Mesendoderm (in vitro differentiated cells): ENCODE data around the gene FECH.

Source experiments
- DNase-seq: peaks from one replicate; pipeline ENCODE4 v3.0.0; 2013
- H2AK5ac ChIP-seq: 2 replicates; pipeline ENCODE4 v1.6.1; 2013; ENCODE audit warnings: low read length, inconsistent platforms
- H2BK120ac ChIP-seq: 2 replicates; pipeline ENCODE4 v1.6.1; 2013; ENCODE audit warnings: low read depth, mild to moderate bottlenecking, low read length, moderate library complexity, mixed read lengths
- H2BK15ac ChIP-seq: replicated peaks from 2 replicates; pipeline ENCODE4 v1.6.1; 2013; ENCODE audit warnings: low read depth, mild to moderate bottlenecking, moderate library complexity
- H2BK5ac ChIP-seq: 2 replicates; pipeline ENCODE4 v1.6.1; 2013; ENCODE audit warnings: low read length, inconsistent platforms
- H3K18ac ChIP-seq: 2 replicates; pipeline ENCODE4 v1.6.1; 2013; ENCODE audit warnings: mild to moderate bottlenecking, low read length, mixed read lengths
- H3K23ac ChIP-seq: one replicate; pipeline ENCODE4 v1.6.1; 2013; ENCODE audit warnings: low read length
- H3K27ac ChIP-seq: 2 replicates; pipeline ENCODE4 v1.5.1; 2013; ENCODE audit warnings: low read depth, mild to moderate bottlenecking, inconsistent platforms, low read length, moderate library complexity
- H3K27me3 ChIP-seq: 2 replicates; pipeline ENCODE4 v1.6.1; 2013; ENCODE audit warnings: low read length, control low read depth, mild to moderate bottlenecking, inconsistent platforms; ENCODE audit not compliant: insufficient read depth, poor library complexity
- H3K36me3 ChIP-seq: 2 replicates; pipeline ENCODE4 v1.6.1; 2013; ENCODE audit warnings: low read length, inconsistent platforms; ENCODE audit not compliant: control insufficient read depth, insufficient read depth
- H3K4ac ChIP-seq: one replicate; pipeline ENCODE4 v1.6.1; 2013; ENCODE audit warnings: low read depth, mild to moderate bottlenecking, low read length, moderate library complexity
- H3K4me1 ChIP-seq: 2 replicates; pipeline ENCODE4 v1.6.1; 2013; ENCODE audit warnings: low read depth, low read length, inconsistent platforms; ENCODE audit not compliant: control insufficient read depth
- H3K4me2 ChIP-seq: 2 replicates; pipeline ENCODE4 v1.6.1; 2013; ENCODE audit warnings: low read length
- H3K4me3 ChIP-seq: 2 replicates; pipeline ENCODE4 v1.5.1; 2013; ENCODE audit warnings: mild to moderate bottlenecking, low read length
- H3K56ac ChIP-seq: one replicate; pipeline ENCODE4 v1.6.1; 2013; ENCODE audit warnings: low read length
- H3K79me1 ChIP-seq: 2 replicates; pipeline ENCODE4 v1.6.1; 2013; ENCODE audit warnings: low read length, inconsistent platforms
- H3K79me2 ChIP-seq: 2 replicates; pipeline ENCODE4 v1.6.1; 2013; ENCODE audit warnings: mild to moderate bottlenecking, low read length; ENCODE audit not compliant: control insufficient read depth, insufficient read depth
- H3K9ac ChIP-seq: 2 replicates; pipeline ENCODE4 v1.6.1; 2013; ENCODE audit warnings: low read length, inconsistent platforms
- H4K5ac ChIP-seq: one replicate; pipeline ENCODE4 v1.6.1; 2013; ENCODE audit warnings: low read length
- H4K8ac ChIP-seq: one replicate; pipeline ENCODE4 v1.6.1; 2013; ENCODE audit warnings: low read depth, mild to moderate bottlenecking, control low read depth, low read length, moderate library complexity
- WGBS: extraction: QIAGEN DNeasy Blood & Tissue Kit; methylation state at CpG from one replicate; pipeline ENCODE4 v1.1.7; 2013; ENCODE audit warnings: low lambda C conversion rate, missing lambda C conversion rate; ENCODE audit not compliant: insufficient coverage; ENCODE audit errors: extremely low coverage; 5-methylcytosine and 5-hydroxymethylcytosine counted together

The FECH gene

GRCh38 chr18:57561261-57561660, 25.2 kb downstream of the FECH start:
- H4K8ac ChIP-seq, result no peak overlapping the region
- H3K27ac ChIP-seq, result no peak overlapping the region
- H3K4me2 ChIP-seq, result no peak overlapping the region
- no peak overlapping the region for H2BK5ac ChIP-seq
- no peaks in the 10 kb centered on the region for H3K79me2 ChIP-seq
- no peak overlapping the region for H3K18ac ChIP-seq
- no peak overlapping the region for H2BK15ac ChIP-seq
- H3K27me3 ChIP-seq, result no peaks in the 10 kb centered on the region
- no CpG with 5 or more reads among the region's 6 CpGs for WGBS
- H3K9ac ChIP-seq, result no peak overlapping the region
- H2BK120ac ChIP-seq, result no peak overlapping the region
- H3K4me3 ChIP-seq, result no peak overlapping the region
- no peak overlapping the region for H3K23ac ChIP-seq
- no peak overlapping the region for H3K4ac ChIP-seq
- no peaks in the 10 kb centered on the region for H3K36me3 ChIP-seq
- H3K56ac ChIP-seq, result no peak overlapping the region
- no peak overlapping the region for H4K5ac ChIP-seq
- no peak overlapping the region for H2AK5ac ChIP-seq
- no peaks in the 10 kb centered on the region for H3K79me1 ChIP-seq
- no peak for DNase-seq
- peaks cover 2% of the 10 kb centered on the region for H3K4me1 ChIP-seq

- WGBS, result no CpG with 5 or more reads among the region's 6 CpGs
- no peak overlapping the region for H3K27ac ChIP-seq
- H3K9ac ChIP-seq, result no peak overlapping the region
Observed at GRCh38 chr18:57559314-57559713, 27.2 kb downstream of the FECH start.

GRCh38 chr18:57555134-57555533, 31.4 kb downstream of the FECH start:
- H3K23ac ChIP-seq, result no peak overlapping the region
- H3K4me2 ChIP-seq, result no peak overlapping the region
- no peak overlapping the region for H4K8ac ChIP-seq
- H3K4me1 ChIP-seq, result no peaks in the 10 kb centered on the region
- no peaks in the 10 kb centered on the region for H3K79me1 ChIP-seq
- no peak overlapping the region for H2BK15ac ChIP-seq
- H2AK5ac ChIP-seq, result no peak overlapping the region
- H3K9ac ChIP-seq, result no peak overlapping the region
- no peaks in the 10 kb centered on the region for H3K27me3 ChIP-seq
- no peak overlapping the region for H3K4me3 ChIP-seq
- H3K56ac ChIP-seq, result no peak overlapping the region
- no peak overlapping the region for H2BK120ac ChIP-seq
- no peaks in the 10 kb centered on the region for H3K36me3 ChIP-seq
- no peak overlapping the region for H3K27ac ChIP-seq
- no peak overlapping the region for H2BK5ac ChIP-seq
- DNase-seq, result no peak
- no peak overlapping the region for H3K18ac ChIP-seq
- no peaks in the 10 kb centered on the region for H3K79me2 ChIP-seq
- H4K5ac ChIP-seq, result no peak overlapping the region
- H3K4ac ChIP-seq, result no peak overlapping the region
- no CpG with 5 or more reads among the region's 2 CpGs for whole genome bisulfite sequencing

More at GRCh38 chr18:57559314-57559713, 27.2 kb downstream of the FECH start:
- H4K5ac ChIP-seq, result no peak overlapping the region
- DNase-seq, result no peak
- H3K4me3 ChIP-seq, result no peak overlapping the region
- peaks cover 2% of the 10 kb centered on the region for H3K4me1 ChIP-seq
- no peaks in the 10 kb centered on the region for H3K79me2 ChIP-seq
- no peaks in the 10 kb centered on the region for H3K36me3 ChIP-seq
- H2BK15ac ChIP-seq, result no peak overlapping the region
- H3K23ac ChIP-seq, result no peak overlapping the region
- H3K18ac ChIP-seq, result no peak overlapping the region
- no peaks in the 10 kb centered on the region for H3K79me1 ChIP-seq
- H4K8ac ChIP-seq, result no peak overlapping the region
- H2BK5ac ChIP-seq, result no peak overlapping the region
- H3K4ac ChIP-seq, result no peak overlapping the region
- H3K56ac ChIP-seq, result no peak overlapping the region
- H2BK120ac ChIP-seq, result no peak overlapping the region
- no peak overlapping the region for H3K4me2 ChIP-seq
- H3K27me3 ChIP-seq, result no peaks in the 10 kb centered on the region
- no peak overlapping the region for H2AK5ac ChIP-seq

- Histone ChIP-seq H3K18ac (no peak overlapping the region), H2BK15ac (no peak overlapping the region), H3K27ac (no peak overlapping the region), H3K27me3 (no peaks in the 10 kb centered on the region), H3K4ac (no peak overlapping the region), H3K56ac (no peak overlapping the region), H3K9ac (no peak overlapping the region), H2AK5ac (no peak overlapping the region), H2BK5ac (no peak overlapping the region), H3K36me3 (no peaks in the 10 kb centered on the region), H3K4me3 (no peak overlapping the region), H3K79me2 (no peaks in the 10 kb centered on the region), H3K4me1 (no peaks in the 10 kb centered on the region), H3K23ac (no peak overlapping the region), H2BK120ac (no peak overlapping the region), H3K79me1 (no peaks in the 10 kb centered on the region), H3K4me2 (no peak overlapping the region), H4K5ac (no peak overlapping the region), H4K8ac (no peak overlapping the region)
- DNase-seq, result no peak
- no CpG with 5 or more reads among the region's 10 CpGs for WGBS
Observed at GRCh38 chr18:57550510-57550909, 36.0 kb downstream of the FECH start.

- H3K27me3 ChIP-seq, result no peaks in the 10 kb centered on the region
- H2BK5ac ChIP-seq, result no peak overlapping the region
- no peaks in the 10 kb centered on the region for H3K79me1 ChIP-seq
- H2BK15ac ChIP-seq, result no peak overlapping the region
- H3K56ac ChIP-seq, result no peak overlapping the region
- no peak overlapping the region for H3K9ac ChIP-seq
- H3K4me2 ChIP-seq, result no peak overlapping the region
- H2AK5ac ChIP-seq, result no peak overlapping the region
- no peaks in the 10 kb centered on the region for H3K4me1 ChIP-seq
- no peaks in the 10 kb centered on the region for H3K79me2 ChIP-seq
- no peak overlapping the region for H3K27ac ChIP-seq
- WGBS, result no CpG with 5 or more reads among the region's 4 CpGs
- no peak overlapping the region for H2BK120ac ChIP-seq
- no peak overlapping the region for H3K18ac ChIP-seq
- no peak overlapping the region for H3K23ac ChIP-seq
- no peaks in the 10 kb centered on the region for H3K36me3 ChIP-seq
- DNase-seq, result no peak
- H3K4me3 ChIP-seq, result no peak overlapping the region
- no peak overlapping the region for H3K4ac ChIP-seq
- no peak overlapping the region for H4K5ac ChIP-seq
- no peak overlapping the region for H4K8ac ChIP-seq
Observed at GRCh38 chr18:57547260-57547659, 39.2 kb downstream of the FECH start.

- H3K4me2 ChIP-seq, result no peak overlapping the region
- H3K27ac ChIP-seq, result no peak overlapping the region
- H3K4ac ChIP-seq, result no peak overlapping the region
- H2BK5ac ChIP-seq, result no peak overlapping the region
- no peak overlapping the region for H3K9ac ChIP-seq
- H3K27me3 ChIP-seq, result no peaks in the 10 kb centered on the region
- no peak overlapping the region for H4K5ac ChIP-seq
- H4K8ac ChIP-seq, result no peak overlapping the region
- H3K4me3 ChIP-seq, result no peak overlapping the region
- H3K18ac ChIP-seq, result no peak overlapping the region
- no peaks in the 10 kb centered on the region for H3K79me1 ChIP-seq
- no peaks in the 10 kb centered on the region for H3K36me3 ChIP-seq
- H2AK5ac ChIP-seq, result no peak overlapping the region
- no peaks in the 10 kb centered on the region for H3K4me1 ChIP-seq
- no peak for DNase-seq
- H2BK120ac ChIP-seq, result no peak overlapping the region
- no peak overlapping the region for H2BK15ac ChIP-seq
- H3K79me2 ChIP-seq, result no peaks in the 10 kb centered on the region
- no CpG with 5 or more reads among the region's 8 CpGs for WGBS
- no peak overlapping the region for H3K23ac ChIP-seq
- no peak overlapping the region for H3K56ac ChIP-seq
Observed at GRCh38 chr18:57544936-57545660, 41.4 kb downstream of the FECH start.
